Colon (tissue), 2 donors: ENCODE measurements around the gene CNOT6L.
"Not testable (repeated sequence)": the region's sequence is repeated elsewhere in the genome, so short reads cannot be mapped to it uniquely, and the experiment has no call there.

Experiments
- FAIRE-seq: peaks from 2 replicates; lab custom pipeline; 2012; peaks lifted over from hg19 to GRCh38; lab: Jason Lieb, UNC
- donor health status: control.
- donor health status: control.

Gene CNOT6L

GRCh38 chr4:77782102-77782835, 36.9 kb downstream of the CNOT6L start:
- no peak for FAIRE-seq

DNA sequence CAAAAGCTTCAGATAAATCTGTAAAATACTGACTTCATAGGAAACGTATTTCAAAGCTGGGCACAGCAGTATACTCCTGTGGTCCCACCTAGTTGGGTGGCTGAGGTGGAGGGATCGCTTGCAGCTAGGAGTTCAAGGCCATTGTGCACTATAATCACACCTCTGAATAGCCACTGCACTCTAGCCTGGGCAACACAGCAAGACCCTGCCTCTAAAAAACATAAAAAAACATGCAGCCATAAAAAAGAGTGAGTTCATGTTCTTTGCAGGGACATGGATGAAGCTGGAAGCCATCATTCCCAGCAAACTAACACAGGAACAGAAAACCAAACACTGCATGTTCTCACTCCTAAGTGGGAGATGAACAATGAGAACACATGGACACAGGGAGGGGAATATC, 38.4 kb downstream of the CNOT6L start:
- not testable (repeated sequence) for FAIRE-seq

GRCh38 chr4:77777135-77777807, 41.9 kb downstream of the CNOT6L start:
- no peak for FAIRE-seq

DNA sequence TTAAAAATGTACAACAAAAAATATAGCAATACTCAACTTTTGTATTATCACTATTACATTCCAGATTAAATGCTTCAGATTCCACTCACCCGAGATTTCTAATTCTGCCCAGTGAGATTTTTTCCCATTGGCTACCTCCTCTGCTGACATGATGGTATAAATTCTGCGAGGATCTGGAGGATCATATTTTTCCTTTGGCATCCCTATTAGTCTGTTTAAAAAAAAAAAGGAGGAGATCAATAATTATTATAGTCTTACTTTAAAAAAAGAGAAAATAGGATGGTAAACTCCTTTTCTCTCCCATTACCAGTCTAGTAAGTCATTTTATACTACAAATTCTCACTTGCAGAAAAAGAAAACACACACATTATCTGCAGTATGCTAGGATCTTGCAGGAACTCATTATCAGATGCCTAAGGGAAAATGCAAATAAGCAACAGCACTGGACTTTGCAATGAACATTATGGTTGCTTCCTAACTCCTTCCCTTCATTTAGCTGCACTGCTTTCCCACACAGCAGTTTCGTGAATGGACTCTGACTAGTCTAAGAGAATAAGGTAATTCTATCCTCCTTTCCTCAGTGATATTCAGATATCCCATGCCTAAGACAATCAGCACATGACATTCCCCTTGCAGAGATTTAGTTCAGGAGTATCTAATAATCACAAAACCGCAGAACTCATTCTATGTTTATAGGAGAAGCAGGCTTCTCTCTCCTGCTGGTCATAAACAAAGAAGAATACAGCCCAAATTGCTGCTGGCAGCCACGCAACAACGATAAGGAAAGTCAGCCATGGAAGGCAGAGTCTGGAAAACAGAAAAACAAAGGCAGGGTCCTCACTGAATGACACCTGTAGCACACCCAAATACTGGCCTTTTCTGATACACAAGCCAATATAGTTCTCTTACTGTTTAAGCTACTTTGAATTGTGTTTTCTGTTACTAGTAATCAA, 42.7 kb downstream of the CNOT6L start:
- no peak for FAIRE-seq

- FAIRE-seq: no peak
Measured at GRCh38 chr4:77773101-77773500, 46.1 kb downstream of the CNOT6L start.

- no peak for FAIRE-seq
Measured at GRCh38 chr4:77771566-77771965, 47.6 kb downstream of the CNOT6L start.

DNA sequence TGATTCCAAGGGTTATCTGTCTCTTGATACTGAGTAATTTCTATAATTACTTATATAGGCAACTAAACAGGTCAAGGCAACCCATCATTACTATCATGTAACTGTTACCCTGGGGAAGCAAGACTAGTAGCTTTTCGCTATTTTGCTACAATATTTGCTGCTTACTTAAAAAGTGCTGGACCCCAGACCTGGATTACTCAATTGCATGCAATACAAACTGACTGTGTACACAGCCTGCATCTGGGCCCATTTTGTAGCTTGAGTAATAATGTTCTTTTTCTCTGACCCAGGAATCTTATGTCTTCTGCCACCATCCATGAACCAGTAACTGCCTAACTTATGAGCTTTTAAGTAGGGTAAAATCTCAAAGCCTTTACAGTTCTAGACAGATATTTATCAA, 53.4 kb downstream of the CNOT6L start:
- FAIRE-seq: no peak

GRCh38 chr4:77762531-77762930, 56.6 kb downstream of the CNOT6L start:
- FAIRE-seq: no peak

- FAIRE-seq: peak; percentile 21
Measured at GRCh38 chr4:77761595-77761994, 57.6 kb downstream of the CNOT6L start.

DNA sequence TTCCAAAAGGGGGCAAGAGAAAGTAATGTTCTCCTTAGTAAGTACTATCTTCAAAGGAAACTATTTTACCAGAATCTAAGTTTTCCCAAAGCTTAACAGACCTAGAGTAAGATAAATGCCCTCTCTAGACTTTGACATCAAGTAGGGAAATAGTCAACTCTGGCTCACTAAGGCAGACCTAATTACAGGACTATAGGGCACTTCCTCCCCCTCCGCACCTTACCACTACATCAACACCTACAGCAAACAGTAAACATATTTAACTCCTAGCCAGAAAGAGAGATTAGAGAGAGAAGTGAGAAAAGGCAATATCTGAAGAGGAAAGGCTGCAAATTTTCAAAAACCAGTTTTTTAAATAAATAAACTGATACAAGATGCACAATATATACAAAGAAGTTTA, 60.4 kb downstream of the CNOT6L start:
- no peak for FAIRE-seq

DNA sequence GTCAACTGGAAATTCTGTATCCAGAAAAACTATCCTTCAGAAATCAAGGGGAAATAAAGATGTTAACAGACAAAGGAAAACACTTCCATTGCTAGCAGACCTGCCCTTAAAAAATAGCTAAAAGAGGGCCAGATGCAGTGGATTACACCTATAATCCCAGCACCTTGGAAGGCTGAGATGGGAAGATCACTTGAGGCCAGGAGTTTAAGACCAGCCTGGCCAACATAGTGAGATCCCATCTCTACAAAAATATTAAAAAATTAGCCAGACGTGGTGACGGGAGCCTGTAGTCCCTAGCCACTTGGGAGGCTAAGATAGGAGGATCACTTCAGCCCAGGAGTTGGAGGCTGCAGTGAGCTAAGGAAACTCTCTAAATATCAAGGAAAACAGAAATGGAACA, 67.4 kb downstream of the CNOT6L start:
- no peak for FAIRE-seq

DNA sequence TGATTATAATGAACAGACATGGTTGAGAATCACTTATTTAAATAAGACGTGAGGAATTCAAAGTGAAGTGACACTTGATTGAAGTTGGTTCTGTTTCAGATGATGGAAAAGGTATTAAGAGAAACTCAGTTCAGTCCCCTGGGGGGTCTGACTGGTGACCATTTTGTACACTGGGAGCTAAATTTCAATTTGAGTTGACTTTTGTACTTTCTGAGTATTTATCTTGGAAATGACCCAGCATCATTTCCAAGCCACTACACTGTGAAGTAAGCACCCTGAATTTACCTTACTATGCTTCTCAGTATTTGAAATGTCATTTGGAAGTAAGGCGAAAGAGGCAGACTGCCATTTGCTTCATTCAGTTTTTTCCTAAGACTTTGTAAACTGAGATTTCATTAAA, 73.4 kb downstream of the CNOT6L start:
- no peak for FAIRE-seq

DNA sequence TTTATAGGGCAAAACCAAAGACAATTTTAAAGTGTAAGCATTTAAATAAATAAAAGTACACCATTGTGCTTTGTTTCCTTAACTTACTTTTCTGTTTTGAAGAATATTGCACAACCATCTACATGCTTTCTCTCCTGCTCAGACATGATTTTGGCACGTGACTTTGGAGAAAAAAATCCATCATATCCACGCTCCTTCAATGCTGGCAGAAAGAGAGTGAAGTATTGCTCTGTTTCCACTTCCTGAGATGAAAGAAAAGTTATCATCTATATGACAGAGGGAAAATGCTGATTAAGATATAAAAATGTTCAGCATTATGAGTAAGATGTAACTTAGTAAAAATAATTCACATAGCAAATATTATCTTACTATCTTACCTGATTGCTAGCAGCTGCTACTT, 77.1 kb downstream of the CNOT6L start:
- no peak for FAIRE-seq

DNA sequence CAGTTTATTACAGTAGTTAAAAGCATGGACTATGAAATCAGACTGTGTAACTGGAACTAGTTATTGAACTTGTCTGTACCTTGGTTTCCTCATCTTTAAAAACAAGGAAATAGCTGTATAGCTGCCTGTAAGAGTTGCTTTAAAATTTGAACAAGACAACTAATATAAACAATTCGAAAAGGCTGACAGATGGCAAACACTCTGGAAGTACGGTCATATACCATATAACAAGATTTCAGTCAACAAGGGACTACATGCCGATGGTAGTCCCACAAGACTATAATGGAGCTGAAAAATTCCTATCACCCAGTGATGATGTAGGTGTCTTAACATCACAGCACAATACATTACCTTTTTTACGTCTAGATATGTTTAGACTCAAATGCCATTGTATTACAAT, 78.7 kb downstream of the CNOT6L start:
- no peak for FAIRE-seq

- FAIRE-seq: no peak
Measured at GRCh38 chr4:77734928-77735327, 84.2 kb downstream of the CNOT6L start.

DNA sequence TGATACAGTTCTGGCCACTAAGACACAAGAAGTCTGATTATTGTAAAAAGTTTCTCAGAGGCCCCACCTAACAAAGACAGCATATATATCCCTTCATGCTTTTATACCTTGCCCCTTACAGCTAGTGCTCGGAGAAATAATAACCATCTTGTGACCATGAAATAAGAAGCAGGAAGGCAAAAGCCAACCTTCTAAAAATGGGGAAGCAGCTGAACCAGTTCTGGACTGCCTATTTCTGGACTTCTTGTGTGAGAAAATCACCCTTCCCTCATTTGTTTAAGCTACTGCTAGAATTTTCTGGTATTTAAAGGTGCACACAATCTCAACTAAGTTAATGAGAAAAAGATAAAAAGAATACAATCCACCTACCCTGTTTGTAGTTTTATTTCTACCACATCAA, 87.5 kb downstream of the CNOT6L start:
- FAIRE-seq: no peak

- FAIRE-seq: no peak
Measured at GRCh38 chr4:77728420-77728819, 90.7 kb downstream of the CNOT6L start.

DNA sequence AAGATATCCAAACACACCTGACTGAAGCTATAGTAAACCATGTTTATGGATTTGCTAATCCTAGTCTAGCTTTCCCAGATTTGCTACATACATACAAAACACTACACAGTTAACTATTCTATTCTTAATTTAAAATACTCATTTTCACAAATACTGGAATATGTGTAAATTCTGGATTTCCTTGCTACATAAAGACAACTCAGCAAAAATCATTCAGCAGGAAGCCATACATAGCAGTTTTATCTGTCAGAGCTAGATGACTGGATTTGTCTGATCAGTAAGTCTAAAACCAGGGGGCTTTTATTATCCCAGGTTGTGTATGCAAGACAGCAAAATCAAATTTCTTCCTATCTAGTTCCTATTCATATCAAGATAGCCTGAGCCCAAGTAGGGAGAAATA, 98.1 kb downstream of the CNOT6L start:
- FAIRE-seq: no peak

GRCh38 chr4:77718500-77718899, 100.7 kb downstream of the CNOT6L start:
- FAIRE-seq: peak; percentile 31

DNA sequence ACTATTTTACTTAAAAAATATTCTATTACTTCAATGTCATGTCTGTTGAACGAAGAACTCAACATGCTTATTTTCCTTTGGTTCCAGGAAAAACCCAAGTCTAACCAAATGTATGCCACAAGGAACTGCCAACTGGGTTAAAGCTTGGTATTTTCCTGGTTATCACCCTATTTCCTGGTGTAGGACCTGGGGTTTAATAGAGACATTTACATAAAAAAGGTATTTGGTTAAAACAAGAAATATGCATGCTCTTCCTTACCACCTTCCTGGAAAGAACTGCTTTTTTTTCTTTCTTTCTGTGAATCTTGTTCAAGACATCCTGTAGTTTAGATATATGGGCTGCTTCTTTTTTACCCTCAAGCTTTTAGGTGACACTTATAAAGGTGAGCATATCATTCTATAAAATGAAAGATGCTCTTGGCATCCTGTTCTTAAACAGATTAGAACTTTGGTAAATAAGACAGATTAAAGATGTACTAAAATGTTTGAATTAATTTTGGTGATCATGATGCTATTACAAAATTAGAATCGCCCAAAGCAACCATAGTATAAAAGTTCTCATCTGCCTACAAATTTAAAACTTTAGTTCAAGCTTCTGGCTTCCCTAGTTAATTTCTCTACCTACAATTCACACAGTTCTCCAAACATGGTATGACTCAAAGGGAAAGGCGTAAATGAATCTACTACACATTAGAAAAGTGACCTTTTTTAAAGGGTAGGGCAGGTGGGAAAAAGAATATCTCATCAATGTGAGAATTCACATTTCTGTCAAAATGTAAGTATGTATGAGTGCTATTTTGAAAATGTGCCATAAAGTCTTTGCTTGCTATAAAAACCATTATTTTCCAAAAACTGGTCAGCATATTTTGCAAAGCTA, 103.5 kb downstream of the CNOT6L start:
- no peak for FAIRE-seq

DNA sequence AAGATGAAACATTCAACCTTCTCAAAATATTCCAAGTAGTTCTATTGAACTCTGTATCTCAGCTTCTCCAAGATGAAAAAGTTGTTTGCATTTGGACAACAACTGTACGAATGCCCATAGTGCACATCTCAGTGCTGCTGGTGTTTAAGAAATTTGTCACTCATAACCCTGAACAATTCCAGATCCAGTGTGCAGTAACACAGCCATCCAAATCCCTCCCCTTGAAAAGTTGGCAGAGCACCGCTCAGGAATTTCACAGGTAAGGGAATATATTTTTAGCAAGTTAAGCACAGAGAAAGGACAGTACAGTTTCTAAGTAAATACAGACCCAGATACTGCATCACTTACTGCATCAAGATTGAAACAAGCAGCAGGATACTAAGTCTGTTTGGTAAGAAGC, 104.7 kb downstream of the CNOT6L start:
- no peak for FAIRE-seq

DNA sequence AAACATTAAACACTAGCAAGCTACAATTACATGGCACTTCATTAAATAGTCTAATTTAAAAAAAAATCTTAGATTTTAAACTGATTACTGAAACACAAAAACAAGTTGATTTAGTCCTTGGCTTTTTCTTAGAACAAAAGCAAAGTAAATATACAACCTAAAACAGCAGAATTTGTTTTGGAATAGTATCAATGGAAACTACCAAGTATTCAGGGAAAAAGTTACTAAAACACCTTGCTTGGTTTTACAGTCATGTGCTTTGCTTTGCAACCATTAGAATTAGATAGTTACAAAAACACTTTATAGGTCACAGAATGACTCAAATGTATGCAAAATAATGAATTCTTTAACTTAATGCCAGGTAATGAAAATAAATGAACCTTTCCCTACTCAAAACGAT, 105.3 kb downstream of the CNOT6L start:
- no peak for FAIRE-seq
